K562 (cell line): Measurements from ENCODE around the gene RPS6KA4. TPM values are rescaled to one million over a fixed set of nuclear protein-coding genes. Genes with fewer than 3 reads are reported as not detected.

ENCODE experiments used
- BACH1 ChIP-seq: fragments of 200-800 bp; sonication (Bioruptor generic); IDR thresholded peaks from 2 replicates; pipeline ENCODE4 v1.6.1; 2016; ENCODE audit warnings: missing genetic modification characterization, missing compliant biosample characterization
- BRD4 ChIP-seq: fragments of 200-600 bp; sonication (generic); IDR thresholded peaks from 2 replicates; pipeline ENCODE4 v1.6.1; 2017; ENCODE audit warnings: inconsistent platforms
- CBX8 ChIP-seq: fragments of 200-600 bp; sonication (generic); IDR thresholded peaks from 2 replicates; pipeline ENCODE4 v1.6.1; 2012; ENCODE audit warnings: borderline replicate concordance, mixed run types, low read depth, mild to moderate bottlenecking, moderate library complexity, mixed read lengths, low read length, control low read depth, inconsistent platforms; ENCODE audit not compliant: poor library complexity, severe bottlenecking; ENCODE audit errors: extremely low read depth
- E2F1 ChIP-seq: sonication (generic); formaldehyde crosslinking; IDR thresholded peaks from 2 replicates; pipeline ENCODE4 v1.8.1; 2023; ENCODE audit warnings: mild to moderate bottlenecking, missing genetic modification reagents, moderate library complexity
- EHMT2 ChIP-seq: fragments of 450-650 bp; IDR thresholded peaks from 2 replicates; pipeline ENCODE4 v1.6.1; 2018; ENCODE audit warnings: antibody characterized with exemption
- HCFC1 ChIP-seq: IDR thresholded peaks from 2 replicates; pipeline ENCODE4 v1.6.1; 2012; ENCODE audit warnings: low read depth, low read length, improper control_type of control experiment
- HMGXB4 ChIP-seq: sonication (generic); formaldehyde crosslinking; IDR thresholded peaks from 2 replicates; pipeline ENCODE4 v1.8.1; 2023; ENCODE audit warnings: mild to moderate bottlenecking, missing genetic modification reagents
- NCOA4 ChIP-seq: fragments of 450-650 bp; IDR thresholded peaks from 2 replicates; pipeline ENCODE4 v1.6.1; 2018; ENCODE audit warnings: mild to moderate bottlenecking; ENCODE audit not compliant: partially characterized antibody
- NCOR1 ChIP-seq: fragments of 450-650 bp; IDR thresholded peaks from 2 replicates; pipeline ENCODE4 v1.6.1; 2016; ENCODE audit warnings: mild to moderate bottlenecking, moderate library complexity
- NR2C1 ChIP-seq, 2 experiments: fragments of 450-650 bp; IDR thresholded peaks; 2 replicates each; pipeline ENCODE4 v1.6.1; 2017; ENCODE audit warnings: mild to moderate bottlenecking in 2 of 2, antibody characterized with exemption in 1 of 2, inconsistent platforms in 1 of 2, missing compliant biosample characterization in 1 of 2, missing genetic modification characterization in 1 of 2
- NUFIP1 ChIP-seq: fragments of 450-650 bp; IDR thresholded peaks from 2 replicates; pipeline ENCODE4 v1.6.1; 2018; ENCODE audit not compliant: partially characterized antibody
- POLR2AphosphoS2 ChIP-seq: IDR thresholded peaks from 2 replicates; pipeline ENCODE4 v1.6.1; 2012; ENCODE audit warnings: low read length, improper control_type of control experiment
- USF1 ChIP-seq: sonication (generic); formaldehyde crosslinking; IDR thresholded peaks from 2 replicates; pipeline ENCODE4 v1.9.0; 2022; ENCODE audit warnings: mild to moderate bottlenecking, missing genetic modification reagents
- YBX1 ChIP-seq: fragments of 450-650 bp; IDR thresholded peaks from 2 replicates; pipeline ENCODE4 v1.7.1; 2016; ENCODE audit warnings: mild to moderate bottlenecking
- ZNF431 ChIP-seq: sonication (generic); formaldehyde crosslinking; IDR thresholded peaks from 2 replicates; pipeline ENCODE4 v1.8.0; 2022; ENCODE audit warnings: mild to moderate bottlenecking, missing genetic modification reagents
- ZNF592 ChIP-seq: fragments of 450-650 bp; IDR thresholded peaks from 2 replicates; pipeline ENCODE4 v1.6.1; 2017; ENCODE audit warnings: antibody characterized with exemption, mild to moderate bottlenecking
- polyA plus RNA-seq, 8 experiments: library from polyadenylated mRNA; depleted of rRNA in 4 of 8; stranded (reverse) in 5 of 8; unstranded in 3 of 8; fragments of >200 nt; fragmentation: Nextera tagmentation in 2 of 8; fragmentation: Illumina TruSeq in 1 of 8; extraction: Ambion mirVana in 2 of 8; extraction: Trizol in 1 of 8; gene quantifications; 2 replicates each; pipeline versions ENCODE4 v1.2.1 to v1.2.3, GENCODE V29; 2011 to 2014; ENCODE audit warnings: inconsistent platforms in 1 of 8, missing spikeins in 1 of 8
- total RNA-seq, 7 experiments: library from RNA; depleted of rRNA in 6 of 7; stranded (reverse); fragments of >200 nt in 6 of 7; fragmentation: Illumina TruSeq in 2 of 7; extraction: Trizol in 2 of 7; gene quantifications; 2 replicates each; pipeline versions ENCODE4 v1.2.1 to v1.2.3, GENCODE V29; 2011 to 2021; ENCODE audit warnings: low replicate concordance in 1 of 7

Gene RPS6KA4
- total and polyA plus RNA-seq, 9 of the 15 experiments (the other 6 are each of a cell fraction or from before 2014, with no cell fraction given): 0.15 to 23.8 (median 9.8) TPM

GRCh38 chr11:64333556-64333955 is 25.4 kb upstream of the RPS6KA4 start (continued):
- TF ChIP-seq ZNF592: 0 out of 2 replicates have a peak, but pooled peaks have one; percentile 53
- TF ChIP-seq NR2C1 (IDR thresholded peaks at IDR 0.05): no peak
- no peak for TF ChIP-seq NR2C1 (tag; IDR thresholded peaks at IDR 0.05)
- peak; percentile 58; the same call in 1 of the 2 replicates for TF ChIP-seq USF1 (CRISPR knock-in tag)
- TF ChIP-seq POLR2AphosphoS2: no peak
- TF ChIP-seq HMGXB4 (CRISPR knock-in tag): no peak
- TF ChIP-seq ZNF431 (CRISPR knock-in tag): no peak
- no peak for TF ChIP-seq EHMT2
- no peak for TF ChIP-seq BACH1 (tag)
- TF ChIP-seq NCOA4: no peak
- TF ChIP-seq CBX8: no peak
- TF ChIP-seq NCOR1: peak; percentile 70
- no peak for TF ChIP-seq YBX1
- no peak for TF ChIP-seq BRD4
- no peak for TF ChIP-seq E2F1 (CRISPR knock-in tag)
- no peak for TF ChIP-seq NUFIP1
- no peak for TF ChIP-seq HCFC1
